Panc1 (cell line): ENCODE results near the gene IL16. TPM values are rescaled to one million over a fixed set of nuclear protein-coding genes. Genes with fewer than 3 reads are reported as not detected.

Experiments used
- ATAC-seq: fragments of 200-7000 bp; cut with Tn5 transposase; 2 replicates; pipeline ENCODE4 v1.9.1; 2020; ENCODE audit warnings: mild to moderate bottlenecking, moderate library complexity
- BruUV-seq: library from RNA; stranded (reverse); fragments of 400-500 nt; replicated peaks from 2 replicates; lab custom pipeline; 2021; lab: Mats Ljungman, UMichigan
- CTCF ChIA-PET: fragments of 300-600 bp; sonication (Branson Sonifier 250); formaldehyde crosslinking; loops from one replicate; lab custom pipeline; 2022; ENCODE audit warnings: antibody characterized with exemption; lab: Charles Lee
- POLR2A ChIA-PET: fragments of 300-600 bp; sonication (Branson Sonifier 250); formaldehyde crosslinking; loops from one replicate; lab custom pipeline; 2022; ENCODE audit warnings: antibody characterized with exemption; lab: Charles Lee
- DNase-seq: peaks from one replicate; pipeline ENCODE4 v3.0.0-alpha.2; 2010; ENCODE audit warnings: low read depth, low spot score
- H3K27ac ChIP-seq: 2 replicates; pipeline ENCODE4 v1.5.1; 2011; ENCODE audit warnings: mild to moderate bottlenecking, low read length, inconsistent platforms
- H3K27me3 ChIP-seq: fragments of 200-500 bp; sonication (Bioruptor generic); 2 replicates; pipeline ENCODE4 v1.6.0; 2014; ENCODE audit warnings: low read length, inconsistent platforms; ENCODE audit not compliant: control insufficient read depth, insufficient read depth
- H3K36me3 ChIP-seq: fragments of 200-500 bp; sonication (Bioruptor generic); 2 replicates; pipeline ENCODE4 v1.5.1; 2014; ENCODE audit warnings: inconsistent platforms, mild to moderate bottlenecking, low read length, moderate library complexity; ENCODE audit not compliant: control insufficient read depth, insufficient read depth
- H3K4me1 ChIP-seq: 2 replicates; pipeline ENCODE4 v1.5.1; 2011; ENCODE audit warnings: inconsistent platforms, mild to moderate bottlenecking, low read length, moderate library complexity; ENCODE audit not compliant: control insufficient read depth, insufficient read depth
- H3K4me3 ChIP-seq, 2 experiments: 2 replicates each; pipeline ENCODE4 v1.5.1; 2011 to 2012; ENCODE audit warnings: low read depth in 2 of 2, low read length in 2 of 2, mild to moderate bottlenecking in 2 of 2, inconsistent platforms in 1 of 2, moderate library complexity in 1 of 2
- H3K9me3 ChIP-seq: fragments of 200-500 bp; sonication (Bioruptor generic); 2 replicates; pipeline ENCODE4 v1.5.1; 2014; ENCODE audit warnings: low read depth, mild to moderate bottlenecking, inconsistent platforms, low read length, moderate library complexity; ENCODE audit not compliant: control insufficient read depth, insufficient read depth
- POLR2AphosphoS5 ChIP-seq: IDR thresholded peaks from 2 replicates; pipeline ENCODE4 v1.6.1; 2012; ENCODE audit warnings: mild to moderate bottlenecking, low read depth, low read length, moderate library complexity
- REST ChIP-seq, 2 experiments: IDR thresholded peaks; 2 replicates each; pipeline ENCODE4 v1.6.1; 2011 to 2012; ENCODE audit warnings: low read depth in 2 of 2, control low read depth in 1 of 2, low read length in 1 of 2, mild to moderate bottlenecking in 1 of 2, moderate library complexity in 1 of 2; ENCODE audit not compliant: insufficient read depth in 1 of 2
- SIN3A ChIP-seq: IDR thresholded peaks from 2 replicates; pipeline ENCODE4 v1.6.1; 2012; ENCODE audit warnings: low read depth, mild to moderate bottlenecking, low read length, moderate library complexity, borderline replicate concordance; ENCODE audit not compliant: insufficient read depth
- TCF7L2 ChIP-seq: IDR thresholded peaks from 2 replicates; pipeline ENCODE4 v1.6.1; 2011; ENCODE audit warnings: mild to moderate bottlenecking, low read depth, low read length, inconsistent platforms
- in situ Hi-C: cut with HindIII; loops from 2 replicates; pipeline ENCODE4 v1.10.0; 2016; ENCODE audit warnings: low sequenced_read_pairs, low pct_unique_long_range_greater_than_20kb
- intact Hi-C: fragments of 100-400 bp; cut with micrococcal nuclease; formaldehyde crosslinking; loops from one replicate; pipeline ENCODE4 v1.10.0; 2022; ENCODE audit not compliant: unreplicated experiment
- total RNA-seq: library from RNA; stranded (reverse); gene quantifications from one replicate; pipeline ENCODE4 v1.2.1, GENCODE V29; 2021; ENCODE audit not compliant: unreplicated experiment
- TF ChIP-seq, protein P1 (sequence below): fragments of 450-650 bp; IDR thresholded peaks from 2 replicates; pipeline ENCODE4 v1.5.1; 2017; ENCODE audit warnings: mild to moderate bottlenecking

IL16 gene
- total RNA-seq, 1 experiment from 2014 or later, result 1.0 TPM

- in situ Hi-C loops, result no loop called here
- no TSS peak for BruUV-seq
- Histone ChIP-seq H3K27me3 (no peaks in the 10 kb centered on the region), H3K36me3 (no peaks in the 10 kb centered on the region; the same call in 1 of the 2 replicates), H3K4me3 (no peak overlapping the region), H3K27ac (no peak overlapping the region), H3K4me1 (0 out of 2 replicates have a peak, but pooled peaks cover 3% of the 10 kb centered on the region), H3K9me3 (no peaks in the 10 kb centered on the region)
- intact Hi-C loops, result no loop called here
- TF ChIP-seq, protein P1, sequence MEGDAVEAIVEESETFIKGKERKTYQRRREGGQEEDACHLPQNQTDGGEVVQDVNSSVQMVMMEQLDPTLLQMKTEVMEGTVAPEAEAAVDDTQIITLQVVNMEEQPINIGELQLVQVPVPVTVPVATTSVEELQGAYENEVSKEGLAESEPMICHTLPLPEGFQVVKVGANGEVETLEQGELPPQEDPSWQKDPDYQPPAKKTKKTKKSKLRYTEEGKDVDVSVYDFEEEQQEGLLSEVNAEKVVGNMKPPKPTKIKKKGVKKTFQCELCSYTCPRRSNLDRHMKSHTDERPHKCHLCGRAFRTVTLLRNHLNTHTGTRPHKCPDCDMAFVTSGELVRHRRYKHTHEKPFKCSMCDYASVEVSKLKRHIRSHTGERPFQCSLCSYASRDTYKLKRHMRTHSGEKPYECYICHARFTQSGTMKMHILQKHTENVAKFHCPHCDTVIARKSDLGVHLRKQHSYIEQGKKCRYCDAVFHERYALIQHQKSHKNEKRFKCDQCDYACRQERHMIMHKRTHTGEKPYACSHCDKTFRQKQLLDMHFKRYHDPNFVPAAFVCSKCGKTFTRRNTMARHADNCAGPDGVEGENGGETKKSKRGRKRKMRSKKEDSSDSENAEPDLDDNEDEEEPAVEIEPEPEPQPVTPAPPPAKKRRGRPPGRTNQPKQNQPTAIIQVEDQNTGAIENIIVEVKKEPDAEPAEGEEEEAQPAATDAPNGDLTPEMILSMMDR, result no peak
- TF ChIP-seq REST (IDR thresholded peaks at IDR 0.05; ENCODE audit: insufficient read depth in 1 of 2, low read depth in 2 of 2, low read length in 1 of 2), result no peak
- no peak for TF ChIP-seq TCF7L2
- no peak for TF ChIP-seq POLR2AphosphoS5
- no peak for TF ChIP-seq SIN3A
- ATAC-seq (no peak), DNase-seq (no peak)
- POLR2A ChIA-PET, result no interaction called here
- CTCF ChIA-PET, result no interaction called here
These were observed 125.0 kb downstream of the IL16 start for GRCh38 chr15:81321667-81322066.

DNA sequence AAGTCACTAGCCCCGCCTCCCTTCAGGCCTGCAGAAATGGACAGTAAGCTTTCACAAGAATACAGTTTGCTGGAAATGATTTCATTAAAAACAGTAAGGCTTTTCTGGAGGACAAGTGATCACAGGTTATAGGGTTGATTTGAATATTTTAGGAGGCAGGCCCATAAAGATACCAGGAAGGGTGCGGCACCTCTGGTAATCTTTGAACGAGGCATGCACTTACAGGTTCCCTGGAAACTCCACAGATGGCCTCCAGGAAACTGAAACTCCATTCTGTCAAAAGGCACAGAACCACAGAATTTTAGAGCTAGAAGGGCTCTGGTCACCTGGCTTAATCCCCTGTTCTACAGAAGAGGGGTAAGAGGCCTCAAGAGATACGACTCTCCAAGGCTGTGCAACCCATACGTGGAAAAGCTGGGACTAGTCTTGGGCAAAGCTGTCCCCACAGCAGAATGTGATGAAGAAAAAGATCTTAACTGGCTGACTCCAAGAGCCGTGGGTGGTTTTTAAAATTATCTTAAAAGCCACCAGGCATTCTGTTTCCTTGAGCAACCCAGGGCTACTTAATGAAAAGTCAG is 126.1 kb downstream of the IL16 start:
- no peak for TF ChIP-seq REST (IDR thresholded peaks at IDR 0.05; ENCODE audit: insufficient read depth in 1 of 2, low read depth in 2 of 2, low read length in 1 of 2)
- TF ChIP-seq, protein P1, result no peak
- TF ChIP-seq SIN3A, result no peak
- no peak for TF ChIP-seq TCF7L2
- no peak for TF ChIP-seq POLR2AphosphoS5
- ATAC-seq (no peak), DNase-seq (no peak)
- H3K9me3 ChIP-seq, result no peaks in the 10 kb centered on the region
- H3K36me3 ChIP-seq, result no peaks in the 10 kb centered on the region; the same call in 1 of the 2 replicates
- H3K4me1 ChIP-seq, result 0 out of 2 replicates have a peak, but pooled peaks cover 3% of the 10 kb centered on the region
- BruUV-seq, result no TSS peak
- in situ Hi-C loops, result no loop called here
- H3K27ac ChIP-seq, result no peak overlapping the region
- ChIA-PET CTCF (no interaction called here), POLR2A (no interaction called here)
- intact Hi-C loops, result no loop called here
- H3K27me3 ChIP-seq, result no peaks in the 10 kb centered on the region
- no peak overlapping the region for H3K4me3 ChIP-seq
